ENCODE results near the gene FRA10AC1. TPM values are rescaled to one million over a fixed set of nuclear protein-coding genes. Genes with fewer than 3 reads are reported as not detected.

Gene FRA10AC1
- total RNA-seq, 1 experiment from 2014 or later: 10.4 TPM

DNA sequence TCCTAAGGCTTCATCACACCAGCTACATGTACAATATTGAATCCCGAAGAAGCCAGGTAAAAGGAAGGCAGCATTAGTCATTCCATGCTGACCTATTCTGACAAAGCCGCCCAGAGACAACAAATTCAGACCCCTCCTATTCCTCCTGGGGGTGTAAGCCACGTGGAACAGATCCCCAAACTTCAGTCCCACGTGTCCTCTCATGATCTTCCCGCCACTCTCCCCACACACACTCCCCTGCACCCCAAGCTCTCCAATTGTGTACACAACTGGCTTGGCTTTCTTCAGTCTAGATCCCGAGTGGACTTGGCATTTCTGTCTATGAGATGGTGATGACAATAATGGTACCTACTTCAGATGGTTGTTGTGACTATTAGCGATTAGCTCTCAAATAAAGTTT is 81.5 kb downstream of the FRA10AC1 start:
- no peaks in the 10 kb centered on the region for H4K20me1 ChIP-seq (ENCODE audit: insufficient read depth)
- no peaks in the 10 kb centered on the region for H3K79me2 ChIP-seq (ENCODE audit: low read depth)
- H3K9me3 ChIP-seq (ENCODE audit: insufficient read depth, low read depth): no peaks in the 10 kb centered on the region
- intact Hi-C loops (cut with micrococcal nuclease; ENCODE audit: unreplicated experiment): no loop called here
- no peak overlapping the region for H3K4me2 ChIP-seq
- no peaks in the 10 kb centered on the region for H3K27me3 ChIP-seq (ENCODE audit: insufficient read depth, low read depth)
- TF ChIP-seq CTCF (conservative IDR thresholded peaks at IDR 0.05): no peak
- TF ChIP-seq EZH2 (IDR thresholded peaks at IDR 0.05; ENCODE audit: low read depth): no peak
- no peaks in the 10 kb centered on the region for H3K36me3 ChIP-seq (ENCODE audit: low read depth)
- H3K4me3 ChIP-seq: no peak overlapping the region
- DNase-seq: no peak
- no peak overlapping the region for H3K27ac ChIP-seq
- no peaks in the 10 kb centered on the region for H3K9me2 ChIP-seq (ENCODE audit: insufficient read depth)
- CTCF ChIA-PET: no interaction called here
- no peak overlapping the region for H2AFZ ChIP-seq
- POLR2A ChIA-PET (ENCODE audit: unreplicated experiment): no interaction called here
- H3F3A ChIP-seq (ENCODE audit: insufficient read depth, low read depth): no peaks in the 10 kb centered on the region
- 0 out of 2 replicates have a peak, but pooled peaks cover 4% of the 10 kb centered on the region for H3K4me1 ChIP-seq (replicated peaks; ENCODE audit: insufficient read depth)
- BruUV-seq (replicated peaks): no TSS peak

Other genes starting within 250 kb of the FRA10AC1 start
- 255 and 274 TPM in 2 replicates for gene MYOF, start 220.3 kb downstream of the FRA10AC1 start, total RNA-seq (2021)
- 29.6 and 38.9 TPM in 2 replicates for gene CEP55, start 206.0 kb downstream of the FRA10AC1 start, total RNA-seq (2021)
- 0.25 TPM in 1 of 2 replicates, not detected in the other for gene FFAR4, start 135.9 kb downstream of the FRA10AC1 start, total RNA-seq (2021)
- gene RBP4, start 101.4 kb downstream of the FRA10AC1 start, total RNA-seq (2021): 0.57 TPM in 1 of 2 replicates, not detected in the other
- gene PDE6C, start 90.1 kb downstream of the FRA10AC1 start, total RNA-seq (2021): not detected in 2 replicates
- not detected in 2 replicates for gene LGI1, start 55.3 kb upstream of the FRA10AC1 start, total RNA-seq (2021)
- gene SLC35G1, start 191.4 kb upstream of the FRA10AC1 start, total RNA-seq (2021): 3.7 and 4.1 TPM in 2 replicates

Data from PC-9 (cell line).